Thoracic aorta (tissue), 2 donors: Measurements from ENCODE around the gene WBP4. TPM values are rescaled to one million over a fixed set of nuclear protein-coding genes. Genes with fewer than 3 reads are reported as not detected.

Source experiments
- ATAC-seq: fragments of 150-250 bp; one replicate; pipeline ENCODE4 v1.8.0; 2017; ENCODE audit warnings: low read depth; ENCODE audit not compliant: insufficient number of reproducible peaks, low FRiP score
- DNase-seq: peaks from one replicate; pipeline ENCODE4 v3.0.0-alpha.2; 2020; ENCODE audit warnings: low spot score
- H3K27ac ChIP-seq, 2 donors: fragments of 200-600 bp; sonication (generic); 1 replicate in 1 of 2; 2 replicates in 1 of 2; pipeline ENCODE4 v1.5.1; 2016; ENCODE audit warnings: mild to moderate bottlenecking in 2 of 2, moderate library complexity in 2 of 2
- H3K27me3 ChIP-seq: fragments of 200-600 bp; sonication (generic); replicated peaks from 2 replicates; pipeline ENCODE4 v1.6.0; 2016; ENCODE audit warnings: mild to moderate bottlenecking; ENCODE audit not compliant: insufficient read depth
- H3K36me3 ChIP-seq: fragments of 200-600 bp; sonication (generic); one replicate; pipeline ENCODE4 v1.5.1; 2016
- H3K4me1 ChIP-seq, 2 donors: fragments of 200-600 bp; sonication (generic); 1 replicate in 1 of 2; 2 replicates in 1 of 2; pipeline versions ENCODE4 v1.5.1 to v1.6.0; 2016; ENCODE audit warnings: low read depth in 2 of 2, mild to moderate bottlenecking in 1 of 2; ENCODE audit not compliant: control insufficient read depth in 1 of 2
- H3K4me3 ChIP-seq: fragments of 200-600 bp; sonication (generic); 2 replicates; pipeline ENCODE4 v1.5.1; 2016; ENCODE audit warnings: mild to moderate bottlenecking
- H3K9me3 ChIP-seq: fragments of 200-600 bp; sonication (generic); 2 replicates; pipeline ENCODE4 v1.5.1; 2016
- CTCF ChIP-seq: fragments of 200-600 bp; sonication (generic); IDR thresholded peaks from one replicate; pipeline ENCODE4 v1.5.1; 2019; ENCODE audit warnings: antibody characterized with exemption
- total RNA-seq, 2 donors: library from RNA; depleted of rRNA; stranded (reverse); fragments of >200 nt; gene quantifications; one replicate each; pipeline versions ENCODE4 v1.1.0 to v1.2.3, GENCODE V29; 2016

Gene WBP4
- total RNA-seq, 2 donors from 2014 or later: 11.1 to 16.5 TPM

- no peak overlapping the region for H3K27ac ChIP-seq
- no peak for DNase-seq
- no peak for ATAC-seq
- no peaks in the 10 kb centered on the region for H3K27me3 ChIP-seq
- peaks cover 0 to 24% of the 10 kb centered on the region in 2 donors for H3K4me1 ChIP-seq
- no peaks in the 10 kb centered on the region for H3K36me3 ChIP-seq
- TF ChIP-seq CTCF: no peak
- no peaks in the 10 kb centered on the region for H3K9me3 ChIP-seq
- no peak overlapping the region for H3K4me3 ChIP-seq
These were observed 34.5 kb upstream of the WBP4 start for GRCh38 chr13:41026788-41027187.

GRCh38 chr13:41028051-41028450, 33.3 kb upstream of the WBP4 start:
- DNase-seq (no peak), ATAC-seq (no peak)
- no peaks in the 10 kb centered on the region for H3K27me3 ChIP-seq
- no peak for TF ChIP-seq CTCF
- H3K9me3 ChIP-seq: no peaks in the 10 kb centered on the region
- H3K36me3 ChIP-seq: no peaks in the 10 kb centered on the region
- peaks cover 0 to 27% of the 10 kb centered on the region in 2 donors for H3K4me1 ChIP-seq
- no peak overlapping the region for H3K27ac ChIP-seq
- H3K4me3 ChIP-seq: no peak overlapping the region

- ATAC-seq (no peak), DNase-seq (no peak)
- Histone ChIP-seq H3K27ac (no peak overlapping the region), H3K4me1 (peaks cover under 1 to 35% of the 10 kb centered on the region in 2 donors), H3K9me3 (no peaks in the 10 kb centered on the region), H3K4me3 (no peak overlapping the region), H3K27me3 (no peaks in the 10 kb centered on the region), H3K36me3 (no peaks in the 10 kb centered on the region)
- TF ChIP-seq CTCF: no peak
These were observed 31.7 kb upstream of the WBP4 start for GRCh38 chr13:41029629-41030028.

- no peaks in the 10 kb centered on the region for H3K27me3 ChIP-seq
- no peaks in the 10 kb centered on the region for H3K36me3 ChIP-seq
- no peak for DNase-seq
- TF ChIP-seq CTCF: no peak
- H3K4me3 ChIP-seq: no peak overlapping the region
- no peak for ATAC-seq
- H3K4me1 ChIP-seq: peaks cover 4 to 26% of the 10 kb centered on the region in 2 donors
- no peaks in the 10 kb centered on the region for H3K9me3 ChIP-seq
- H3K27ac ChIP-seq: no peak overlapping the region
These were observed 28.5 kb upstream of the WBP4 start for GRCh38 chr13:41032691-41033376.

- no peak for ATAC-seq
- H3K36me3 ChIP-seq: no peaks in the 10 kb centered on the region
- H3K27me3 ChIP-seq: no peaks in the 10 kb centered on the region
- no peak overlapping the region for H3K4me3 ChIP-seq
- no peak overlapping the region for H3K27ac ChIP-seq
- H3K4me1 ChIP-seq: peaks cover 4 to 28% of the 10 kb centered on the region in 2 donors
- no peak for TF ChIP-seq CTCF
- no peaks in the 10 kb centered on the region for H3K9me3 ChIP-seq
- DNase-seq: no peak
These were observed 26.9 kb upstream of the WBP4 start for GRCh38 chr13:41034382-41034781.
